SKM-1 (cell line): ENCODE measurements around the gene SLC25A1.
"Not testable (repeated sequence)": the region's sequence is repeated elsewhere in the genome, so short reads cannot be mapped to it uniquely, and the experiment has no call there.

ENCODE experiments used
- DNase-seq: peaks from one replicate; lab custom pipeline; 2025; ENCODE audit not compliant: unreplicated experiment; lab: John Stamatoyannopoulos, UW

Gene SLC25A1

DNA sequence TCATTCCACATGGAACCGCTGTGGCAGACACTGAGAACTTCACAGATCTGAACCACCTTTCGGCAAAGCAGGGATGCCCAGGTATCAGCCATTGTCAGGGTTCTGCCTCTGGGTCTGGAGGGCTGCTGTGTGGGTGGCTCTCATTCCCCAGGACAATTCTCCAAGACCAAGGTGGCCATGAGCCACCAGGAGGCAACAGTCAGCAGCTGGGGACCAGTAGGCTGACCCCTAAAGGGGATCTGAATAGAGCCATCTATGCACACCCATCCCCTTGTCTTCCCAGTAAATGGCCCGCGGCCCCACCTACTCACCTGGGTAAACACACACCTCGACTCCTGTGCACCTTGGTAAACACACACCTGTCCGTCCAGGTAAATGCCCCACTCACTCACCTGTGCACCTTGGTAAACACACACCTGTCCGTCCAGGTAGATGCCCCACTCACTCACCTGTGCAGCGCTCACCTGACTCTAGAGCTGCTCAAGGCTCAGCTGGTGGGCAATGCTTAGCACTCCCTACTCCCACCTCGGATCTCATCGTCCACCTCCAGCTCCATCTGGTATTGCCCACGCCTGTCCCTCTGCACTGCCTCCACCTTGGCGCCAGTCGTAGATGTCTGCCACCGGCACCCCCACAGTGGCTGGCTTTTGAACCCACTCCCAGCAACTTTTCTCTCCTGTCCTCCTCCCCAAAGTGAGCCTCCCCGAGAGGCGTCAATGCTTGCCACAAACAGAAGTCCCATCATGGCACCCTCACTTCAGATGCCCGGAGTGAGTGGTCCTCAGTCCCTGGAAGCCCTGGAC, 10.2 kb downstream of the SLC25A1 start:
- DNase-seq: no peak

DNA sequence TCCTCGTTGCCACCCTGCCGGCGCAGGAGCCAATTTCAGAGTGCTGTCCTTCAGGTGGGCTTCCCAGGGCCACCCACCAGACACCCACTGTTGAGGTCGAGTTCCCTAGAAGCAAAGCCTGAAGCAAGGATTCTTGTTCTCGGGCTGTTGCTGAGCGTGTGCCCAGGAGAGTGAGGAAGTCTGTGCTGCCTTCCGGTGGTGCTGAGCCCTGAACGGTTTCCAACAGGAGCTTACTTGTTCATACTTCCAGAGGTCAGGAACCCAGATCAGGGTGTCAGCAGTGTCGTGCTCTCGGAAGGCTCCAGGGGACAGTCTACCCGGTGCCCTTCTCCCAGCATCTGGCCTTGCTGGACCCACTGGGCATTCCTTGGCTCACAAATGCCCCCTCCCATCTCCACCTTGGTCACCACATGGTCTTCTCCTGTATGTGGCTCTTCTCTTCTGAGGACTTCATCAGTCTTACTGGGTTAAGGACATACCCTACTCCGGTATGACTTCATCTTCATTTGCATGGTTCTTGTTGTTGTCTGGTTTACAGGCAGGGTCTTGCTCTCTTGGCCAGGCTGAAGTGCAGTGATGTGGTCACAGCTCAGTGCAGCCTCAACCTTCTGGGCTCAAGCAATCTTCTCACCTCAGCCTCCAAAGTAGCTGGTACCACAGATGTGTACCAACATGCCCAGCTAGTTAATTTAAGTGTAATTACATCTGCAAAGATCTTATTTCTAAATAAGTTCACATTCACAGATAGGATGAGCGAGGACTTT, 11.2 kb downstream of the SLC25A1 start:
- no peak for DNase-seq

DNA sequence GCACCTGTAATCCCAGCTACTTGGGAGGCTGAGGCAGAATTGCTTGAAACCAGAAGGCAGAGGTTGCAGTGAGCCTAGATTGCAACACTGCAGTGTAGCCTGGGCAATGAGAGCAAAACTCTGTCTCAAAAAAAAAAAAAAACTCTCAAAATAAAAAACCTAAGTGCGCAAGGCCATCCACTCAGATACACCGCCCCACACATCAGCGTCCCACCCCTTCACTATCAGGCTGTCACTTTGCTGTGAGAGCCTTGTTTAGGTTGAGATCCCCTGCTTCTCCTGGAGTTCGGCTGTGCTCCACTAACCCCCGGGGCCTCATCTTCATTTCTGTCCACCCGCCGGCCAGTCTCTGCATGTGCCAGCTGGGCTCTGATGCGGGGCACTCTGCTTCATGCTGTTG, 12.1 kb downstream of the SLC25A1 start:
- no peak for DNase-seq

DNA sequence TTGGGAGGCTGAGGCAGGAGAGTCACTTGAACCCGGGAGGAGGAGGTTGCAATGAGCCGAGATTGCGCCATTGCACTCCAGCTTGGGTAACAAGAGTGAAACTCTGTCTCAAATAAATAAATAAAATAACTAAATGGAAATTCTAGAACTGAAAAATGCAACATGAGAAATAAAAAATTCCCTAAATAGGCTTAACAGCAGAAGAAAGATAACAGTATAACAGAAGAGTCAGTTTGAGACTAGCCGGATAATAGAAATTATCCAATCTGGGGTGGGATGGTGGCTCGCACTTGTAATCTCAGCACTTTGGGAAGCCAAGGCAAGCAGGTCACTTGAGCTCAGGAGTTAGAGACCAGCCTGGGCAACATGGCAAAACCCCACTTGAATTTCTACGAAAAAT, 14.1 kb downstream of the SLC25A1 start:
- DNase-seq: no peak

DNA sequence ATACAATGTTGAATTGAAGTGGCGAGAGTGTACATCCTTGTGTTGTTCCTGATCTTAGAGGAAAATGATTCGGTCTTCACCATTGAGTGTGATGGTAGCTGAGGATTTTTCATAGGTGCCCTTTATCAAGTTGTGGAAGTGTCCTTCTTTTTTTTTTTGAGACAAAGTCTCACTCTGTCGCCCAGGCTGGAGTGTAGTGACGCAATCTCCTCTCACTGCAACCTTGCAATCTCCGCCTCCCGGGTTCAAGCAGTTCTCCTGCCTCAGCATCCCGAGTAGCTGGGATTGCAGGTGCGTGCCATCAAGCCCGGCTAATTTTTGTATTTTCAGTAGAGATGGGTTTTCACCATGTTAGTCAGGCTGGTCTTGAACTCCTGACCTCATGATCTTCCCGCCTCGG, 19.9 kb downstream of the SLC25A1 start:
- DNase-seq: not testable (repeated sequence)

DNA sequence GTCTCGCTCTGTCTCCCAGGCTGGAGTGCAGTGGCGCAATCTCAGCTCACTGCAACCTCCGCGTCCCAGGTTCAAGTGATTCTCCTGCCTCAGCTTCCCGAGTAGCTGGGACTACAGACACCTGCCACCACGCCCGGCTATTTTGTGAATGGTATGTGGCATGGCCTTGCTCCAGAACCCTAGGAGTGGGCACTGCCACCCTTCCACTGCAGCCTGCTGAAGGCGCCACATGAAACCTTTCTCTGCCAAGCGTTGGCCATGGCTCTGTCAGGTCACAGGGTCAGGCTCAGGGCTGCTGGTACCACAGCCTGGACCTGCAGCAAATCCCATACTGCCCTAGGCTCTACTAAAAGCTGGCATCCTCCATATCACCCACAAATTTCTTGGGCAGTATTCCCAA, 22.4 kb downstream of the SLC25A1 start:
- not testable (repeated sequence) for DNase-seq

DNA sequence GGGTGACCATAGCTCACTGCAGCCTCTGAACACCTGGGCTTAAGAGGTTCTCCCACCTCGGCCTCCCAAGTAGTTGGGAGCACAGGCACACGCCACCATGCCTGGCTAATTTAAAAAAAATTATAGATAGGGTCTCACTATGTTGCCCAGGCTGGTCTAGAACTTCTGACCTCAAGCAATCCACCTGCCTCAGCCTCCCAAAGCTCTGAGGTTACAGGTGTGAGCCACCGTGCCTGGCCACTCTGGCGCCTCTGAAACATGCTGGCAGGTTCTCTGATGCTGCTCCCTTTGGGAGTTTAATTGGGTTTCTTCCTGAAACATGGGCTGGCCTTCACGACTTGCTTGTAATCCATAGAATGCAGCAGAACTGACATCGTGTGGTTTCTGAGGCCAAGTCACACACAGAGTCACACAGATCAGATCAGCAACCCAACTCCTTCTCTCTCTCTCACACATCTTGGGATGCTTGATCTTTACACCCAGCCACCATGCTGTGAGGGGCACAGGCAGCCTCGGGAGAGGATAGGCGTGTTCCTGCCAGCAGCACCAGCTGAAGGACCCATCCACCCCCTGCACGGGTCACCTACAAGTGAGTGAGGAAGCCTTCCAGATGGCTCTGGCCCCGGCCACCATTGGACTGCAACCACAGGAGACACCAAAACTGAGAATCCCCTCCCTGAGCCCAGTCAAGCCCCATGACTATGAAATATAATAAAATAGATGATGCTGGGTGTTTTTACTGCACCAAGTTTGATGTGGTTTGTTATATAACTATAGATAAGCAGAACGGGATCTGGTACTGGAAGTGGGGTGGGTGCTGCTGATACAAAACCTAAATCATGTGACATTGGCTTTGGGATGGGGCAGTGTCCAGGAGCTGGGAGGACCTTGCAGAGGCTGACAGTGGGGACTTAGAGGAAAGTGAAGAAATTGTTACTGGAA, 25.3 kb downstream of the SLC25A1 start:
- DNase-seq: no peak

DNA sequence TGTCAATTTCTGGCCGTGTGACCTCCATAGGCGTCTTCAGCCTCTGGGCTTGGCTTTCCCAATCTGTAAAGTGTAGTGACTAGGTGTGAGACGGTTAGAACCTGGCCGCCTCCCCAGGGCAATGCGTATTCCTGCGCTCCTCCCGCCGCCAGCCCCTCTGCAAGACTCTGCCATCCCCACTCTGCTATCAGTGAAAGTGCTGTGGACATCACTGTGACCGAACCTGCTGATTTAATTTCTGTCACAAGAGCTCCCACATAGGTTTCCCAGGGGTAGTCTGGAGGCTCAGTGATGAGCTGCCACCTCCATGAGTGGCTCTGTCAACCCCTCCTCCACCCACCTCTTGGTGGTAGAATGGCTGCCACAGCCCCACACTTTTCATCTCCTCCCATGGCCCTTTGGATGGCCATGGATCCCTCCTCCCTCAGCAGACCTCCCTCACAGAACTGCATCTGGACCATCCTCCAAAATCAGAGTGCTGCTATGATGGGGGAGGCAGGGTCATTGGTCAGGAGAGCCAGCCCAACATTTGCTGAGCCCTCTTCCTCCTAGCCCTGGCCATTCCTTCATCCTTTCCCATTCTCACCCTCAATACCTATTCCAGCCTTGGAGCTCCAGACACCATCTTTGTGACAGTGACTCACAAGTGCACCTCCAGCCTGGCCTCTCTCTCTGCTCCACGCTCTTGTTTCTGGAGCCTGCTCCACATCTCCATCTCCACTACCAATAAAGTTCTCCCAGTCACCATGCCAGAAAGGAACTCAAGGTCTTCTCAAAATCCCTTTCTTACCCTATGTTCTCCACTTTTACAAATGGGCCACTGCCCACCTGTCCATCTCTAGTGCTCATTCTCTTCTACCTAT, 27.0 kb downstream of the SLC25A1 start:
- DNase-seq: no peak

DNA sequence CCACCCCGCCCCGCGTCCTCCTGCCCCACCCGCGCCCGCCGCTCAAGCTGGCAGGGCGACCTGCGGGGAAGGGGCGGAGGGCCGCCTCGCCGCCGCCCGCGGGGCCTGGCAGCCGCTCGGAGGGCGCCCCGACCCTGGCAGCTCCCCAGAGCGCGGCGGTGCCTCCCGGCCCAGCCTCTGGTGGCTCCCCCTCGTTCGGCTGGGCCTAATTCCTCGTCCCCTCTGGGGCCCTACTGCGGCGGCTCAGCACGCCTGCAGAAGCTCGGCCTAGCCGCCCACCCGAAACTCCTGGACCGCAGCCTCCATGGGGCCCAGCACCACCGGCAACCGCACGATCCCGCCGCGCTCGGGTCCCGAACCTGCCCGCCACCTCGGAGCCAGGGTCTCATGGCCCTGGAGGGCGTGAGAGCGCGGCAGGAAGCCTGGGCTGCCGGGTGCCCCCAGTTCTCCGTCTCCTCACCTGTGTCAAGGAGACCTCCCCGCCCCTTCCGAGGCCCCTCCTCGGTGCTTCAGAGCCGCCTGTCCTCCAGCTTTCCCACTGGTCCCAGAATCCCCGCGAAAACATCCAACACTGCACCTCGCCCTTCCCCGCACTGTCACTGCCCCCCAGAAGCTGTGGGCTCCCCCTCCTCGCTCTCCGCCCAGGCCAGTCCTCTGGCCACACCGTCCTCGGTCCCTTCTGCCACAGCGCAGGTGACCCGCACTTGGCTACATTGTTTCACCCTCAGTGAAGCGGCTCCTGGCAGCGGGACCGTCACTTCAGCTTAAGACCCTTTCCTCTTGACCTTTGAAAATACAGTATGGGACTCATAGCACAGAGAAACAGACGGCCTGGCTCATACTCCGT, 27.8 kb downstream of the SLC25A1 start:
- no peak for DNase-seq

DNA sequence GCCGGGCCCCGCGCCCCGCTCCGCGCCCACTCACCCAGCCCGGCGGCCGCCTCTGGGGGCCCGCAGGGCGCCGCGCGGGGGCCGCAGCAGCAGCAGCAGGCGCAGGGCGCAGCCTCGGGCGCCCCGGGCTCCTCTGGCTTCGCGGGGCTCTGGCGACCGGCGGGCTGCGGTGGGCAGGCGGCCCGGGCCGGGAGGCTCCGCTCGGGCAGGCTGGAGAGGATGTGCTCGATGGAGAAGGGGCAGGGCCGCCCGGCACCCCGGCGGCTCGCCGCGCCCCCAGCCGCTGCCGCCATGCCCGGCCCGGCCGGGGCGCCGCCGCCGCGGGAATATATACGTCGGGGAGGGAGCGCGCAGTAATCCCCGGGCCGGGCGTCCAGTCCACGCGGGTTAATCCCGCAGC, 28.5 kb downstream of the SLC25A1 start, which contains the start of gene GSC2:
Gene GSC2 (minus strand): TSS at position 302 of the 400 bp plus-strand sequence. CDS start 9 bp downstream, at position 293.
- no peak for DNase-seq

DNA sequence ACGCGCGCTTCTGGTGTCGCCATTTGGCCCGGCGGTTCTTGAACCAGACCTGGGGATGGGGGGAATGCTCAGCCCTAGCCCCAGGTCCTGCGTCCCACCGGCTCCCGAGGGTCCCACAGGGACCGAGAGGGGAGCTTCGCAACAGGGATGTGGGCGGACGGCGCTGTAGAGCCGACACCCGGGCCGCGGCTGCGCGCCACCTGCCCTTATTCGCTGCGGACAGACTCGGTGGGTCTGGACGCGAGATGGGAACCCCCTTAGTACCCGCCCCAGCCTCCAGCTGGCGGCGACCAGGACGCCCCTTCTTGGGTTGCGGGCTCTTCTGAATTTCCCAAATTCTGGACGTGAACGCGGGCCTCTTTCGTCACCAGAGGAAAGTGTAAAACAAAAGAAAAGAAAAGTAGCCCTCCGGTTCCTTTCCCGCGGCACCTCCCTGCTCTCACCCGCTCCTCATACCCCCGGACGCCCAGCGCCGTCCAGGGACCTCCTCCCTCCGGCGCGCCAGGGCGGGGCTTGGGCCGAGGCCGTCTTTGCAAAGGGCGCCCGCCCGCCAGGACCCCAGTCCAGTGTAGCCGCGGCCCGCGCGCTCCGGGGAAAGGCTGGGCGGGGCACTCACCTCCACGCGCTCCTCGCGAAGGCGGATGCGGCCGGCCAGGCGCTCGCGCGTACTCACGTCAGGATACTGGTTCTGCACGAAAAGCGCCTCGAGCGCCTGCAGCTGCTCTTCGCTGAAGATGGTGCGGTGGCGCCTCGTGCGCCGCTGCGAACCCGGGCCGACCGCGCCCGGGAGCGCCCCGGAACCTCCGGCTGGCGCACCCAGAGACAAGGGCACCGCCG, 29.3 kb downstream of the SLC25A1 start:
- DNase-seq: no peak

DNA sequence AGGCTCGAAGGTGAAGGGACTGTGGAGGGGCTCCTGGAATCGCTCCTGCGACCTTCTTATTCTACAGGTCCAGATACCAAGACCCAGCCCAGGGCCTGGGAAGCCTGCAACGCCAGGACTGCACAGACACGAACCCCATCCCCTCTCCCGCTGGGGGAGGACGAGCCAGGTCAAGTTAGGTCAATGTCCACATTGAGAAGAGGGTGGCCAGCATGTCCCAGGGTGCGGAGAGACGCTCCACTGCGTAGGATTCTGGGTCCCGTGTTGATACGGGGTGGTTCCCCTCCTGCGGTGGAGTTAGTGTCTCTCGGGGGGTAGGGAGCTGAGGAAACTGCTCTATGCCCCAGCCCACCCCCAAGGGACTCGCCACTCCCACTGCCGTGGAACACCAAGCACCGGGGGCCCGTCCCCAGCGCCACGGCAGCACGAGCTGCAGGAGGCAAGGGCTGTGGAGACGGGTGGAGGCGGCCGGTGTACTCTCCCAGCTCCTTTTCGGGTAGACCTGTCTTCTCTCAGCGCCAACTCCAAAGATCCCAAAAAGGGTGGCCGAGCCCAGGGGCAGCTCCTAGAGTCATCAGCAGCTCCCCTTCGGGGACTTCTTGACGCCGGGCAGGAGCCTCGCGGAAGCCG, 30.0 kb downstream of the SLC25A1 start:
- no peak for DNase-seq

DNA sequence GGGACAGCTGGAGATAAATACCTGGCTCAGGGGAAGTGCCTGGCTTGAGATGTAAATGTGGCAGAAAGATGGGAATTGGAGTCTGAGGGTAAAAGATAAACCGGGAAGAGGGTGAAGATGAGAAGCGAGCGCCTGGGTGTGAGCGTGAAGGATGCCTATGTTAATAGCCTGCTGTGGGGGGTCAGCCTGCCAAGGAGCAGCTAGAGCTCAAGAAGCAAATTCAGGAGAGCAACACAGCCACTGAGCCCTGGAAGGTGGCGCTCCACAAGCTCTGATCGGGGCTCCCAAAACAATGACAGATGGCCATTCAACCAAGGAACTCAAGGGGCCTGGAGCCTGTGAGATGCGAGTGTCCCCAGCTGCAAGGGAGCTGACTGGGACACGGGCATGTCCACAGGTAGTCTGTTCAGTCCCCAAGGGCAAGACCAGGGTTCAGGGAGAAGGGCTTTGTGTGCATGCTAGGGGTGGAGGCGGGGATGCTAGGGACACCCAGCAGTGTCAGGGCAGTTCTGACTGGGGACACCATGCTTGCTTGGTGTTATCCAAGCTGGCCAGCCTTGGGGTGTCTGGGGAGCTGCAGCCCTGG, 31.2 kb downstream of the SLC25A1 start:
- DNase-seq: no peak

DNA sequence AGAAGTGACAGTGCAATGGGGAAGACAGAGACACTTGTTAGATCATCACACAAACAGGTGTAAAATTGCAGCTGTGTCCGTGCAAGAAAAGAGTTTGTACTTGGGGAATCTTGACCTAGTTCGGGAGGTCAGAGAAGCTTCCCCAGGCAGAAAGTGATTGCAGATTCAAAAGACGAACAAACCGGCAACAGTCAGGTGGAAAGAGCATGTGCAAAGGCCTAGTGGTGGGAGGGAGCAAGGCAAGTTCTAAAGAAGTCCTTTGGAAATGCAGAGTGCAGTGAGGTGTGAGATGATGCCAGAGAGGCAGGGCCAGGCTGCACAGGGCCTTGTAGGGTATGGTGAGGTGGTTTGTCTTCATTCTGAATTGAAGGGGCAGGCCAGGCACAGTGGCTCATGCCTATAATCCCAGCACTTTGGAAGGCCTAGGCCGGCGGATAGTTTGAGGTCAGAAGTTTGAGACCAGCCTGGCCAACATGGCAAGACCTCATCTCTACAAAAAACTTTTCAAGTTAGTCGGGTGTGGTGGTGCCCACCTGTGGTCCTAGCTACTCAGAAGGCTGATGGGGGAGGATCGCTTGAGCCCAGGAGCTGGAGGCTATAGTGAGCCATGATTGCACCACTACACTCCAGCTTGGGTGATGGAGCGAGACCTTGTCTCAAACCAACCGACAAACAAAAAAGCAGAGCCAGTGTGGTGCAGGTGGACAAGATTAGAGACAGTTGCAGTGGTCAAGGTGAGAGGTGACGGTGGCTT, 32.1 kb downstream of the SLC25A1 start:
- no peak for DNase-seq

DNA sequence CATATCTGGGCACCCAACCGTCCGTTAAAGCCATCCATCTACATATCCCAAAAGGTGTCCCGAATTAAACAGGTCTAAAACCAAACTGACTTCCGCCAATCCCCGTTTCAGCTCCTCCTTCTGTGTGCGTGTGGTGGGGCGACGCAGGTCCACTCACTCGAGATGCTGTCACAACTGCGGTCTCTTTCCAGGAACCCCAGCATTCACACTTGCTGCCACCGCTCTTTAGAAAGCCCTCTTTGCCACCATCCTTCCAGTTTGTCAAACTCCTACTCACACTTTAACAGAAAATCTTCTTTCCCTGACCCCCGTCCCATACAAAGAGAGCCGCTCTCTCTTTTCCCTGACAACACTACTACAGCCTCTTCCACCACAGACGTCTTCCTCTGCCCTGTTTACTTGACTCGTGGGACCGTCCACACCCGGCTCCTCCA, 34.6 kb downstream of the SLC25A1 start:
- no peak for DNase-seq

DNA sequence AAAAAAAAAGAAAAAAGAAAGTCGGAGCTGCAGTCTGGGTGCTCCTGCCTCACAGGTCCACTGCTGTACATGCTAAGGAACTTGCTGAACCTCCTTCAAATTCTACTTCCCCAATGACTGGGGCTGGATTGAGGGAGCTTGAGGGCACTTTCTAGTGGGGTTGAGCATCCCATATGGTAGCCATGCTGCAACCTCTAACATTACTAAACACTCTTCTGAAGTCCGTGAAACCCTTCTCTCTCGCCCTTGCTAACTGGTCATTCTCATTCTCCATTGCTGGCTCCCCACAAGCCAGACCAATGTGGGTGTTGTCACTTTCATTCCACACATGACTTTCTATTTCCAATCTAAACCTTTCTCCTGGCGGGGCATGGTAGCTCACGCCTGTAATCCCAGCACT, 35.3 kb downstream of the SLC25A1 start:
- no peak for DNase-seq

DNA sequence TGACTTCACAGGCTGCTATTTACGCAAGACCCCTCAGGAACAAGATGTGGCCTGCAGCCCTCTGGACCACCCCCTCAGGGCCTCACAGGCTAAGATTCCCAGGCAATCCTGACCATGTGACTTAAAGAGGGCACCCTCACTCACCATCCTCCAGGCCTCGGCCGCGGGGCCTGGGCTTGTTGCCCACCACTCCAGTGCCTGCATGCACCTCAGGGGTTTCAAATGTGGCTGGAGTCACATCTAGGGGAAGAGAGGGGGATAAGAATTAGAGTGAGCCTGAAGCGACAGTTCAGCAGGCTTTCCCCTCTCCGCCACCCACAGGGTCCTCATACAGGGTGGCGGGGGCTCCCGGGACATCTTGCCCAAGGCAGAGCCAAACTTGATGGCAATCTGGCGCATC, 36.1 kb downstream of the SLC25A1 start:
- no peak for DNase-seq
